Activated B cell treated with CpG ODN at 0.5 μM for 24 hours (primary cell): Measurements from ENCODE around the gene SEPTIN10. TPM values are rescaled to one million over a fixed set of nuclear protein-coding genes. Genes with fewer than 3 reads are reported as not detected.
"Not testable (repeated sequence)": the region's sequence is repeated elsewhere in the genome, so short reads cannot be mapped to it uniquely, and the experiment has no call there.

Experiments used
- ATAC-seq: fragments of 200-7000 bp; cut with Tn5 transposase; one replicate; pipeline ENCODE4 v1.10.0; 2021; ENCODE audit warnings: low read depth, mild to moderate bottlenecking, moderate library complexity
- CTCF ChIA-PET: fragments of 350-600 bp; sonication (Branson Sonifier 250); formaldehyde crosslinking; loops from one replicate; lab custom pipeline; 2021; ENCODE audit warnings: antibody characterized with exemption; lab: Charles Lee
- POLR2A ChIA-PET: fragments of 350-600 bp; sonication (Branson Sonifier 250); formaldehyde crosslinking; loops from one replicate; lab custom pipeline; 2021; ENCODE audit warnings: antibody characterized with exemption; lab: Charles Lee
- DNase-seq: peaks from one replicate; pipeline ENCODE4 v3.0.0; 2022
- H3K27ac Mint-ChIP-seq: one replicate; pipeline ENCODE4 v1.8.0; 2020; ENCODE audit warnings: mixed read lengths
- H3K27me3 Mint-ChIP-seq: one replicate; pipeline ENCODE4 v1.8.0; 2021; ENCODE audit warnings: mixed read lengths
- H3K36me3 Mint-ChIP-seq: one replicate; pipeline ENCODE4 v1.8.0; 2021; ENCODE audit warnings: low read depth, mixed read lengths
- H3K4me1 Mint-ChIP-seq: one replicate; pipeline ENCODE4 v1.8.0; 2021; ENCODE audit warnings: mixed read lengths
- H3K4me3 Mint-ChIP-seq: one replicate; pipeline ENCODE4 v1.8.0; 2020; ENCODE audit warnings: mild to moderate bottlenecking, mixed read lengths
- H3K9me3 Mint-ChIP-seq: one replicate; pipeline ENCODE4 v1.8.0; 2020; ENCODE audit warnings: mixed read lengths
- intact Hi-C: fragments of 100-400 bp; cut with micrococcal nuclease; formaldehyde crosslinking; loops from one replicate; pipeline ENCODE4 v1.15.1; 2024
- total RNA-seq: library from RNA; stranded (reverse); gene quantifications from 2 replicates; pipeline ENCODE4 v1.2.3, GENCODE V29; 2022
- TF ChIP-seq, protein P1 (sequence below): fragments of 200-600 bp; IDR thresholded peaks from one replicate; pipeline ENCODE4 v1.8.0; 2022; ENCODE audit warnings: antibody characterized with exemption, mild to moderate bottlenecking

Gene SEPTIN10
- total RNA-seq, 1 donor from 2014 or later: 0.35 TPM

GRCh38 chr2:109586687-109587086, 27.1 kb downstream of the SEPTIN10 start:
- ATAC-seq (no peak), DNase-seq (no peak)
- TF ChIP-seq, protein P1, sequence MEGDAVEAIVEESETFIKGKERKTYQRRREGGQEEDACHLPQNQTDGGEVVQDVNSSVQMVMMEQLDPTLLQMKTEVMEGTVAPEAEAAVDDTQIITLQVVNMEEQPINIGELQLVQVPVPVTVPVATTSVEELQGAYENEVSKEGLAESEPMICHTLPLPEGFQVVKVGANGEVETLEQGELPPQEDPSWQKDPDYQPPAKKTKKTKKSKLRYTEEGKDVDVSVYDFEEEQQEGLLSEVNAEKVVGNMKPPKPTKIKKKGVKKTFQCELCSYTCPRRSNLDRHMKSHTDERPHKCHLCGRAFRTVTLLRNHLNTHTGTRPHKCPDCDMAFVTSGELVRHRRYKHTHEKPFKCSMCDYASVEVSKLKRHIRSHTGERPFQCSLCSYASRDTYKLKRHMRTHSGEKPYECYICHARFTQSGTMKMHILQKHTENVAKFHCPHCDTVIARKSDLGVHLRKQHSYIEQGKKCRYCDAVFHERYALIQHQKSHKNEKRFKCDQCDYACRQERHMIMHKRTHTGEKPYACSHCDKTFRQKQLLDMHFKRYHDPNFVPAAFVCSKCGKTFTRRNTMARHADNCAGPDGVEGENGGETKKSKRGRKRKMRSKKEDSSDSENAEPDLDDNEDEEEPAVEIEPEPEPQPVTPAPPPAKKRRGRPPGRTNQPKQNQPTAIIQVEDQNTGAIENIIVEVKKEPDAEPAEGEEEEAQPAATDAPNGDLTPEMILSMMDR: no peak
- CTCF ChIA-PET: no interaction called here
- no peaks in the 10 kb centered on the region for H3K36me3 Mint-ChIP-seq
- no peak overlapping the region for H3K4me3 Mint-ChIP-seq
- no peak overlapping the region for H3K27ac Mint-ChIP-seq
- H3K4me1 Mint-ChIP-seq: no peaks in the 10 kb centered on the region
- H3K27me3 Mint-ChIP-seq: peaks cover 10% of the 10 kb centered on the region
- no peaks in the 10 kb centered on the region for H3K9me3 Mint-ChIP-seq
- intact Hi-C loops: no loop called here
- POLR2A ChIA-PET: no interaction called here

GRCh38 chr2:109582928-109583895, 30.6 kb downstream of the SEPTIN10 start:
- H3K4me1 Mint-ChIP-seq: no peaks in the 10 kb centered on the region
- H3K4me3 Mint-ChIP-seq: no peak overlapping the region
- TF ChIP-seq, protein P1: no peak
- no peak for DNase-seq
- no peaks in the 10 kb centered on the region for H3K36me3 Mint-ChIP-seq
- peaks cover 10% of the 10 kb centered on the region for H3K27me3 Mint-ChIP-seq
- intact Hi-C loops: no loop called here
- ChIA-PET POLR2A (no interaction called here), CTCF (no interaction called here)
- no peaks in the 10 kb centered on the region for H3K9me3 Mint-ChIP-seq
- no peak overlapping the region for H3K27ac Mint-ChIP-seq
- no peak for ATAC-seq

DNA sequence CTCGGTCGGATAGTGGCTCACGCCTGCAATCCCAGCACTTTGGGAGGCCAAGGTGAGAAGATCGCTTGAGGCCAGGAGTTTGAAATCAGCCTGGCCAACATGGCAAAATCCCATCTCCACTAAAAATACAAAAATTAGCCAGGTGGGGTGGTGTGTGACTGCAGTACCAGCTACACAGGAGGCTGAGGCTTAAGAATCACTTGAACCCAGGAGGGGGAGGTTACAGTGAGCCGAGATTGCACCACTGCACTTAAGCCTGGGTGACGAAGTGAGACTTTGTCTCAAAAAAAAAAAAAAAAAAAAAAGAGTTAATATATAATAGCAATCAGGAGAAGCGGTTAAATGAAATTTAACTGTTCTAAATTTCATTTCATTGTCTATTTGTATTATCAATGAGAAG, 36.1 kb downstream of the SEPTIN10 start:
- POLR2A ChIA-PET, CTCF ChIA-PET, H3K4me1 Mint-ChIP-seq, H3K36me3 Mint-ChIP-seq, H3K27ac Mint-ChIP-seq, H3K9me3 Mint-ChIP-seq, H3K4me3 Mint-ChIP-seq, DNase-seq, ATAC-seq, intact Hi-C loops: not testable (repeated sequence)
- H3K27me3 Mint-ChIP-seq: peaks cover 13% of the 10 kb centered on the region

DNA sequence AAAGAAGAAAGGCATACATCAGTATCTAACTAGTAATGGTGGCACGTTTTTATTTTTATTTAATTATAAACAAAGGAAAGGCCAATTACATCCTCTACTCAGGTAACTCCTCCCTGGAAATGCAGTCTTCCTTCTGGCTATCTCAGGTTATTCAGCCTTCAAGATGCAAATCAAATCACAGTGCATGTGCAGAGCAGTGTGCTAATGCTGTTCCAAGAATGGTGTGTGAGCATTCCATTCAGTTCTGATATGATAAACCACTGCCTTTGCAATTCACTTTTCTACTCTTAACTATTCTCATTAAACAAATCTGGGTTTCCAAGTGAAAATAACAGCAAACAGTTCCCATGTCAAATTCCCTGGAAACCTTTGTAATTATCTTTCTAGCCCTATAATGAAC, 38.4 kb downstream of the SEPTIN10 start:
- peaks cover 13% of the 10 kb centered on the region for H3K27me3 Mint-ChIP-seq
- H3K4me1 Mint-ChIP-seq: no peaks in the 10 kb centered on the region
- no peak overlapping the region for H3K27ac Mint-ChIP-seq
- CTCF ChIA-PET: no interaction called here
- TF ChIP-seq, protein P1: no peak
- DNase-seq (no peak), ATAC-seq (no peak)
- H3K9me3 Mint-ChIP-seq: no peaks in the 10 kb centered on the region
- intact Hi-C loops: no loop called here
- no peaks in the 10 kb centered on the region for H3K36me3 Mint-ChIP-seq
- POLR2A ChIA-PET: no interaction called here
- H3K4me3 Mint-ChIP-seq: no peak overlapping the region

- CTCF ChIA-PET: no interaction called here
- H3K36me3 Mint-ChIP-seq: no peaks in the 10 kb centered on the region
- H3K4me3 Mint-ChIP-seq: no peak overlapping the region
- TF ChIP-seq, protein P1: no peak
- H3K27ac Mint-ChIP-seq: no peak overlapping the region
- peaks cover 2% of the 10 kb centered on the region for H3K27me3 Mint-ChIP-seq
- DNase-seq (no peak), ATAC-seq (no peak)
- POLR2A ChIA-PET: no interaction called here
- no peaks in the 10 kb centered on the region for H3K9me3 Mint-ChIP-seq
- intact Hi-C loops: no loop called here
- H3K4me1 Mint-ChIP-seq: no peaks in the 10 kb centered on the region
These were observed 49.7 kb downstream of the SEPTIN10 start for GRCh38 chr2:109563980-109564550.
